SK-N-SH treated with all-trans-retinoic acid at 6 μM for 48 hours (cell line): ENCODE results near the gene CDH24.

Source experiments
- ARNTL ChIP-seq: fragments of 450-650 bp; formaldehyde crosslinking; IDR thresholded peaks from 2 replicates; pipeline ENCODE4 v1.5.0; 2020; ENCODE audit warnings: low read depth, mild to moderate bottlenecking, moderate library complexity, borderline replicate concordance
- BACH2 ChIP-seq: fragments of 250-450 bp; sonication (Bioruptor Pico); IDR thresholded peaks from 2 replicates; pipeline ENCODE4 v1.9.0; 2021; ENCODE audit warnings: mild to moderate bottlenecking, borderline replicate concordance
- ESRRG ChIP-seq: fragments of 250-450 bp; sonication (Bioruptor Pico); IDR thresholded peaks from 2 replicates; pipeline ENCODE4 v1.6.1; 2021; ENCODE audit warnings: mild to moderate bottlenecking
- ISL1 ChIP-seq: fragments of 250-450 bp; sonication (Bioruptor Pico); IDR thresholded peaks from 2 replicates; pipeline ENCODE4 v2.1.2; 2022; ENCODE audit warnings: mild to moderate bottlenecking, moderate library complexity
- PPARA ChIP-seq: fragments of 250-450 bp; sonication (Bioruptor Pico); IDR thresholded peaks from 2 replicates; pipeline ENCODE4 v1.5.0; 2020; ENCODE audit warnings: mild to moderate bottlenecking, borderline replicate concordance
- RARB ChIP-seq: fragments of 250-450 bp; sonication (Bioruptor Pico); IDR thresholded peaks from 2 replicates; pipeline ENCODE4 v1.8.0; 2021; ENCODE audit warnings: mild to moderate bottlenecking, moderate library complexity
- TOX ChIP-seq: fragments of 250-450 bp; sonication (Bioruptor Pico); IDR thresholded peaks from 2 replicates; pipeline ENCODE4 v1.8.0; 2021; ENCODE audit warnings: mild to moderate bottlenecking, moderate library complexity, borderline replicate concordance
- ZC3H10 ChIP-seq: fragments of 250-450 bp; sonication (Bioruptor Pico); IDR thresholded peaks from 2 replicates; pipeline ENCODE4 v1.5.1; 2021; ENCODE audit warnings: mild to moderate bottlenecking, moderate library complexity
- ZFP3 ChIP-seq: fragments of 250-450 bp; sonication (Bioruptor Pico); IDR thresholded peaks from 2 replicates; pipeline ENCODE4 v1.5.0; 2020; ENCODE audit warnings: mild to moderate bottlenecking, moderate library complexity
- ZFP30 ChIP-seq: fragments of 450-650 bp; formaldehyde crosslinking; IDR thresholded peaks from 2 replicates; pipeline ENCODE4 v1.5.0; 2022; ENCODE audit warnings: mild to moderate bottlenecking, moderate library complexity
- ZNF8 ChIP-seq: fragments of 450-650 bp; formaldehyde crosslinking; IDR thresholded peaks from 2 replicates; pipeline ENCODE4 v1.5.0; 2020; ENCODE audit warnings: mild to moderate bottlenecking, moderate library complexity
- TF ChIP-seq, protein P1 (sequence below): fragments of 250-450 bp; sonication (Bioruptor Pico); IDR thresholded peaks from 2 replicates; pipeline ENCODE4 v1.8.0; 2021; ENCODE audit warnings: low read depth, mild to moderate bottlenecking, moderate library complexity, borderline replicate concordance
- TF ChIP-seq, protein P2 (sequence below): fragments of 250-450 bp; sonication (Bioruptor Pico); IDR thresholded peaks from 2 replicates; pipeline ENCODE4 v1.8.0; 2020; ENCODE audit warnings: mild to moderate bottlenecking, moderate library complexity, borderline replicate concordance
- TF ChIP-seq, protein P3 (sequence below): fragments of 250-450 bp; sonication (Bioruptor Pico); IDR thresholded peaks from 2 replicates; pipeline ENCODE4 v1.5.0; 2020; ENCODE audit warnings: mild to moderate bottlenecking, moderate library complexity

DNA sequence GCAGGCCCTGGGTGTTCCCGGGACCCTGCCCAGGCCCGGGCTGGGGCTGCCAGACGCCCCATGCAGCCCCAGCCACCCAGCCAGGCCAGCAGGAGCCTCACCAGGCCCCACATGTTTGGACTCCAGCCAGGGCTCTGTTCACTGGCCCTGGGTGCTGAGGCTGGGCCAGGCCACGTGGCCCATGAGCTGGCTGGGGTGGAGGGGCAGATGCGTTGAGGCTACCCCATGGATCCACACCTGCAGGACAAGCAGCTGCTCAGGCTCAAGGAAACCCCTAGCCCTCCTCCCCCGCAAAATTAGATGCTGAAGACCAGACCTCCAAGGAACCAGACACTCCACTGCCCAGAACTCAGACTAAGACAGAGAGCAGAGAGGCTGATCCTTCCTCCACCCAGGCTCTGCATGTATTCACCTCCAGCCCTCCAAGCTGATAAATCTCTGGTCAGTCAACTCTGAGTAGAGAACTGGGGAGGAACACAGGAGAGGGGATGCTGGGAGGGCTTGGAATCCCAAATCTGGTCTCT, 1.6 kb downstream of the CDH24 start:
- TF ChIP-seq, protein P1, sequence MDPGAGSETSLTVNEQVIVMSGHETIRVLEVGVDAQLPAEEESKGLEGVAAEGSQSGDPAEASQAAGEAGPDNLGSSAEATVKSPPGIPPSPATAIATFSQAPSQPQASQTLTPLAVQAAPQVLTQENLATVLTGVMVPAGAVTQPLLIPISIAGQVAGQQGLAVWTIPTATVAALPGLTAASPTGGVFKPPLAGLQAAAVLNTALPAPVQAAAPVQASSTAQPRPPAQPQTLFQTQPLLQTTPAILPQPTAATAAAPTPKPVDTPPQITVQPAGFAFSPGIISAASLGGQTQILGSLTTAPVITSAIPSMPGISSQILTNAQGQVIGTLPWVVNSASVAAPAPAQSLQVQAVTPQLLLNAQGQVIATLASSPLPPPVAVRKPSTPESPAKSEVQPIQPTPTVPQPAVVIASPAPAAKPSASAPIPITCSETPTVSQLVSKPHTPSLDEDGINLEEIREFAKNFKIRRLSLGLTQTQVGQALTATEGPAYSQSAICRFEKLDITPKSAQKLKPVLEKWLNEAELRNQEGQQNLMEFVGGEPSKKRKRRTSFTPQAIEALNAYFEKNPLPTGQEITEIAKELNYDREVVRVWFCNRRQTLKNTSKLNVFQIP (CRISPR knock-in tag): no peak
- TF ChIP-seq, protein P2, sequence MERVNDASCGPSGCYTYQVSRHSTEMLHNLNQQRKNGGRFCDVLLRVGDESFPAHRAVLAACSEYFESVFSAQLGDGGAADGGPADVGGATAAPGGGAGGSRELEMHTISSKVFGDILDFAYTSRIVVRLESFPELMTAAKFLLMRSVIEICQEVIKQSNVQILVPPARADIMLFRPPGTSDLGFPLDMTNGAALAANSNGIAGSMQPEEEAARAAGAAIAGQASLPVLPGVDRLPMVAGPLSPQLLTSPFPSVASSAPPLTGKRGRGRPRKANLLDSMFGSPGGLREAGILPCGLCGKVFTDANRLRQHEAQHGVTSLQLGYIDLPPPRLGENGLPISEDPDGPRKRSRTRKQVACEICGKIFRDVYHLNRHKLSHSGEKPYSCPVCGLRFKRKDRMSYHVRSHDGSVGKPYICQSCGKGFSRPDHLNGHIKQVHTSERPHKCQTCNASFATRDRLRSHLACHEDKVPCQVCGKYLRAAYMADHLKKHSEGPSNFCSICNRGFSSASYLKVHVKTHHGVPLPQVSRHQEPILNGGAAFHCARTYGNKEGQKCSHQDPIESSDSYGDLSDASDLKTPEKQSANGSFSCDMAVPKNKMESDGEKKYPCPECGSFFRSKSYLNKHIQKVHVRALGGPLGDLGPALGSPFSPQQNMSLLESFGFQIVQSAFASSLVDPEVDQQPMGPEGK (CRISPR knock-in tag): no peak
- TF ChIP-seq ZFP30 (CRISPR knock-in tag): no peak
- TF ChIP-seq ZC3H10 (CRISPR knock-in tag): no peak
- no peak for TF ChIP-seq ZFP3 (CRISPR knock-in tag)
- TF ChIP-seq TOX (CRISPR knock-in tag): no peak
- TF ChIP-seq ZNF8 (CRISPR knock-in tag): no peak
- TF ChIP-seq BACH2 (CRISPR knock-in tag): no peak
- TF ChIP-seq ISL1 (CRISPR knock-in tag): no peak
- TF ChIP-seq RARB (CRISPR knock-in tag): no peak
- no peak for TF ChIP-seq PPARA
- TF ChIP-seq ARNTL (CRISPR knock-in tag): no peak
- TF ChIP-seq, protein P3, sequence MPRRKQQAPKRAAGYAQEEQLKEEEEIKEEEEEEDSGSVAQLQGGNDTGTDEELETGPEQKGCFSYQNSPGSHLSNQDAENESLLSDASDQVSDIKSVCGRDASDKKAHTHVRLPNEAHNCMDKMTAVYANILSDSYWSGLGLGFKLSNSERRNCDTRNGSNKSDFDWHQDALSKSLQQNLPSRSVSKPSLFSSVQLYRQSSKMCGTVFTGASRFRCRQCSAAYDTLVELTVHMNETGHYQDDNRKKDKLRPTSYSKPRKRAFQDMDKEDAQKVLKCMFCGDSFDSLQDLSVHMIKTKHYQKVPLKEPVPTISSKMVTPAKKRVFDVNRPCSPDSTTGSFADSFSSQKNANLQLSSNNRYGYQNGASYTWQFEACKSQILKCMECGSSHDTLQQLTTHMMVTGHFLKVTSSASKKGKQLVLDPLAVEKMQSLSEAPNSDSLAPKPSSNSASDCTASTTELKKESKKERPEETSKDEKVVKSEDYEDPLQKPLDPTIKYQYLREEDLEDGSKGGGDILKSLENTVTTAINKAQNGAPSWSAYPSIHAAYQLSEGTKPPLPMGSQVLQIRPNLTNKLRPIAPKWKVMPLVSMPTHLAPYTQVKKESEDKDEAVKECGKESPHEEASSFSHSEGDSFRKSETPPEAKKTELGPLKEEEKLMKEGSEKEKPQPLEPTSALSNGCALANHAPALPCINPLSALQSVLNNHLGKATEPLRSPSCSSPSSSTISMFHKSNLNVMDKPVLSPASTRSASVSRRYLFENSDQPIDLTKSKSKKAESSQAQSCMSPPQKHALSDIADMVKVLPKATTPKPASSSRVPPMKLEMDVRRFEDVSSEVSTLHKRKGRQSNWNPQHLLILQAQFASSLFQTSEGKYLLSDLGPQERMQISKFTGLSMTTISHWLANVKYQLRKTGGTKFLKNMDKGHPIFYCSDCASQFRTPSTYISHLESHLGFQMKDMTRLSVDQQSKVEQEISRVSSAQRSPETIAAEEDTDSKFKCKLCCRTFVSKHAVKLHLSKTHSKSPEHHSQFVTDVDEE (CRISPR knock-in tag): no peak
- TF ChIP-seq ESRRG (CRISPR knock-in tag): no peak
